Spleen (tissue), 7 donors: ENCODE data around the gene CSTPP1.

Experiments
- POLR2A ChIP-seq, 3 donors: fragments of 450-650 bp; IDR thresholded peaks; one replicate each; pipeline ENCODE4 v1.5.1; 2017; ENCODE audit warnings: antibody characterized with exemption in 3 of 3, mild to moderate bottlenecking in 1 of 3
- POLR2AphosphoS5 ChIP-seq, 3 donors: sonication (generic); formaldehyde crosslinking; IDR thresholded peaks; one replicate each; pipeline ENCODE4 v1.5.1; 2017; ENCODE audit warnings: antibody characterized with exemption in 3 of 3
- TF ChIP-seq, protein P1 (sequence below), 11 experiments: fragments of 200-600 bp in 7 of 11; fragments of 450-650 bp in 4 of 11; sonication (generic) in 4 of 11; IDR thresholded peaks in 8 of 11; conservative IDR thresholded peaks in 3 of 11; 1 replicate in 7 of 11; 2 replicates in 4 of 11; pipeline versions ENCODE4 v1.4.0 to v1.8.0; 2016 to 2021; ENCODE audit warnings: antibody characterized with exemption in 11 of 11, inconsistent platforms in 4 of 11, mild to moderate bottlenecking in 1 of 11
- donor health status: DM: no; HTN: no; CAD: no; lungs with moderate emphysema.
- donor health status: DM: no; HTN: no; CAD: no.
- donor health status: DM: no; HTN: no; CAD: no.

DNA sequence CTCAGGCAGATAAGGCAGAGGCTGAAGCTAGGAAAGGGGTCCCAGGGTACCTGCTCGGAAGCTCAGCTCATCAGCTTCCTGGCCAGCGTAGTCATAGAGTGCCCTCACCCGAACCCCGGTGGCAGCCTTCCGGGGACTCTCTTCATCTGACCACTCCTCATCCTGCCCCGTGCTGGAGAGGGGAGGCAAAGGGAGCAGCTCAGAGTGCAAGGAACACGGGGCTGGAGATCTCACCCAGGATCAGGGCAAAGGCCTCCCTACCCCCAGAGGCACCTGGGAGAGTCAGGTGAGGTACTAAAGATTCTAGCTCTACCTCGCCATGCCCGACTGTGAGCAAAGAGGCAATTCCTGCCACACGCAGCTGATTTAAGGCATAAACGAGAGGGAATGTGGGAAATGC lies 241.8 kb downstream of the CSTPP1 start:
- TF ChIP-seq, protein P1, sequence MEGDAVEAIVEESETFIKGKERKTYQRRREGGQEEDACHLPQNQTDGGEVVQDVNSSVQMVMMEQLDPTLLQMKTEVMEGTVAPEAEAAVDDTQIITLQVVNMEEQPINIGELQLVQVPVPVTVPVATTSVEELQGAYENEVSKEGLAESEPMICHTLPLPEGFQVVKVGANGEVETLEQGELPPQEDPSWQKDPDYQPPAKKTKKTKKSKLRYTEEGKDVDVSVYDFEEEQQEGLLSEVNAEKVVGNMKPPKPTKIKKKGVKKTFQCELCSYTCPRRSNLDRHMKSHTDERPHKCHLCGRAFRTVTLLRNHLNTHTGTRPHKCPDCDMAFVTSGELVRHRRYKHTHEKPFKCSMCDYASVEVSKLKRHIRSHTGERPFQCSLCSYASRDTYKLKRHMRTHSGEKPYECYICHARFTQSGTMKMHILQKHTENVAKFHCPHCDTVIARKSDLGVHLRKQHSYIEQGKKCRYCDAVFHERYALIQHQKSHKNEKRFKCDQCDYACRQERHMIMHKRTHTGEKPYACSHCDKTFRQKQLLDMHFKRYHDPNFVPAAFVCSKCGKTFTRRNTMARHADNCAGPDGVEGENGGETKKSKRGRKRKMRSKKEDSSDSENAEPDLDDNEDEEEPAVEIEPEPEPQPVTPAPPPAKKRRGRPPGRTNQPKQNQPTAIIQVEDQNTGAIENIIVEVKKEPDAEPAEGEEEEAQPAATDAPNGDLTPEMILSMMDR (IDR thresholded peaks at IDR 0.05 in 8 of 11, conservative IDR thresholded peaks at IDR 0.05 in 3 of 11) = no peak
- TF ChIP-seq POLR2A (IDR thresholded peaks at IDR 0.05) (no peak), POLR2AphosphoS5 (IDR thresholded peaks at IDR 0.05) (no peak)
